Neural cell (in vitro differentiated cells): ENCODE measurements around the gene LCORL.

Source experiments
- SMC3 ChIP-seq: fragments of 450-650 bp; conservative IDR thresholded peaks from 2 replicates; pipeline ENCODE4 v1.6.1; 2014; ENCODE audit warnings: antibody characterized with exemption, mild to moderate bottlenecking, moderate library complexity; ENCODE audit not compliant: poor library complexity
- TF ChIP-seq, protein P1 (sequence below): fragments of 450-650 bp; IDR thresholded peaks from 2 replicates; pipeline ENCODE4 v1.5.1; 2014; ENCODE audit warnings: antibody characterized with exemption, mild to moderate bottlenecking, moderate library complexity; ENCODE audit not compliant: poor library complexity, severe bottlenecking

GRCh38 chr4:17869327-17869726, 152.2 kb downstream of the LCORL start:
- TF ChIP-seq, protein P1, sequence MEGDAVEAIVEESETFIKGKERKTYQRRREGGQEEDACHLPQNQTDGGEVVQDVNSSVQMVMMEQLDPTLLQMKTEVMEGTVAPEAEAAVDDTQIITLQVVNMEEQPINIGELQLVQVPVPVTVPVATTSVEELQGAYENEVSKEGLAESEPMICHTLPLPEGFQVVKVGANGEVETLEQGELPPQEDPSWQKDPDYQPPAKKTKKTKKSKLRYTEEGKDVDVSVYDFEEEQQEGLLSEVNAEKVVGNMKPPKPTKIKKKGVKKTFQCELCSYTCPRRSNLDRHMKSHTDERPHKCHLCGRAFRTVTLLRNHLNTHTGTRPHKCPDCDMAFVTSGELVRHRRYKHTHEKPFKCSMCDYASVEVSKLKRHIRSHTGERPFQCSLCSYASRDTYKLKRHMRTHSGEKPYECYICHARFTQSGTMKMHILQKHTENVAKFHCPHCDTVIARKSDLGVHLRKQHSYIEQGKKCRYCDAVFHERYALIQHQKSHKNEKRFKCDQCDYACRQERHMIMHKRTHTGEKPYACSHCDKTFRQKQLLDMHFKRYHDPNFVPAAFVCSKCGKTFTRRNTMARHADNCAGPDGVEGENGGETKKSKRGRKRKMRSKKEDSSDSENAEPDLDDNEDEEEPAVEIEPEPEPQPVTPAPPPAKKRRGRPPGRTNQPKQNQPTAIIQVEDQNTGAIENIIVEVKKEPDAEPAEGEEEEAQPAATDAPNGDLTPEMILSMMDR: no peak
- no peak for TF ChIP-seq SMC3
